SH-SY5Y (cell line): ENCODE results near the gene CLK2.

Experiments used
- GATA2 ChIP-seq: IDR thresholded peaks from 2 replicates; pipeline ENCODE4 v1.6.1; 2011; ENCODE audit warnings: mild to moderate bottlenecking, low read depth, low read length
- GATA3 ChIP-seq: IDR thresholded peaks from 2 replicates; pipeline ENCODE4 v1.6.1; 2011; ENCODE audit warnings: low read depth, mild to moderate bottlenecking, low read length, moderate library complexity

DNA sequence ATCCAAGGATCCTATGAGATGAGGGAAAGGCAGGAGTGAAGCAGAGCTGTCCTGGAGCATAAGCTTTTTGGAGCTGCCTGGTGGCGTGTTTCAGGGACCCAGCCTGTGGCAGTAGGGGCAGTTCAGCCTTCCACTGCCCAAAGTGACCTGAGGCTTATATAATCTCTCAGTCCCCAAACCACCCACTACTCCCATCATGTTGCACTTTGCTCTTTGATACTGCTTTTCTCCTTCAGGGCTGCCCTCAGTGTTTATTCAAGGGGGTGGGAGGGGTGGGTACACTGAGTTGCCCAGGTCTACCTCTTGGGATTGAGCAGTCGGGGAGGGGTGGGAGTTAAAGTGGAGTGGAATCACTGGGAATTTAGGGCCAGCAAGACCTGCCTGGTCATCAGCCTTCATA is 13.2 kb upstream of the CLK2 start:
- TF ChIP-seq GATA2, result no peak
- no peak for TF ChIP-seq GATA3
